ENCODE measurements around the gene DUSP5. TPM values are rescaled to one million over a fixed set of nuclear protein-coding genes. Genes with fewer than 3 reads are reported as not detected.

DUSP5 gene
- total and polyA plus RNA-seq, 7 donors, result 3.6 to 42.1 (median 12.0) TPM

DNA sequence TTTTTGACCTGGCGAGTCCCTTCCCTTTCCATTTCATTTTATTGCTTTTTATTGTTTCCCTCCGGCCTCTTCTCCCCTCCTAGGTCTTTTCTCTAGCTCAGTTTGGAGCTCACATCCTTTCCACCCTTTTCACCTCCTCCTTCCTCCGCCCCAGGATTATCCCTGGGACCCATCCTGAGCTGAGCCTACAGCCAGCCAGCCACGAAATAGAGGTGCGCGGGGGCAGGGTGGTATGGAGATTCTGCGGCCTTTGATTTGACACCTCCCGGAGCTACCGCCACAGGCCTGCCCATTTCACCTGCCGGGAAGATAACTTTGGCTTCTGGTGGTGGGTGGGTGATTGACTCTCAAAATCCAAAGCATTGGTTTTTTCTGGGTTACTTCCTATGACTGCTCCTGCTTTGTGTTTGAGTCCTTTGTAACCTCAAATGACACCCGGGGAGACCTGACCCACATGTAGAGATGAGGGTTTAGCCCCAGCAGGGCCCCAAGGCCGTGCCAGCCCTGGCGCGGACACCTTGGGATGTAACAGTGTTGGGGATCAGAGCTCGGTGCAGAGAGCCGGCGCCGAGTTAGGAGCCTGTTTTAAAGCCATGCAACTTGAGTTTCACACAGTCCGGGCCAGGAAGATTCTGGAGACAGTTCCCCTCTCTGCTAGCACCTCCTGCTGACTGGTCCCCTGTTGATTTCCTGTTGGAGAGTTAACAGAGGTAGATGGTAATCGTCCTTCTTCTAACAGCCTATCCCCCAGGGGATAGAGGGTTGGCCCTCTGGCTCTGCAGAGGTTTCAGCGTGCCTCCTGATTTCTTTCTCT, 1.5 kb downstream of the DUSP5 start:
- intact Hi-C loops (cut with DNase I), result loop anchor here (5.0 to 10.0 kb wide), 2 partner anchors 272 to 416 kb away; partner anchors contain the start of genes BBIP1 and SHOC2
- Histone ChIP-seq H3K9me3 (no peaks in the 10 kb centered on the region), H3K4me3 (peak overlapping the region; percentile 36 to 83 (median 72)), H3K27me3 (no peaks in the 10 kb centered on the region), H3K27ac (peak overlapping the region; percentile 96 to 98 (median 97)), H3K4me1 (peaks cover 0 to 86% (median 74%) of the 10 kb centered on the region in 4 donors), H3K36me3 (no peaks in the 10 kb centered on the region)
- no peak for DNase-seq
- peak in 2 of 4 donors; percentile 42 to 60 for TF ChIP-seq POLR2AphosphoS5 (IDR thresholded peaks at IDR 0.05)
- TF ChIP-seq, protein P1, sequence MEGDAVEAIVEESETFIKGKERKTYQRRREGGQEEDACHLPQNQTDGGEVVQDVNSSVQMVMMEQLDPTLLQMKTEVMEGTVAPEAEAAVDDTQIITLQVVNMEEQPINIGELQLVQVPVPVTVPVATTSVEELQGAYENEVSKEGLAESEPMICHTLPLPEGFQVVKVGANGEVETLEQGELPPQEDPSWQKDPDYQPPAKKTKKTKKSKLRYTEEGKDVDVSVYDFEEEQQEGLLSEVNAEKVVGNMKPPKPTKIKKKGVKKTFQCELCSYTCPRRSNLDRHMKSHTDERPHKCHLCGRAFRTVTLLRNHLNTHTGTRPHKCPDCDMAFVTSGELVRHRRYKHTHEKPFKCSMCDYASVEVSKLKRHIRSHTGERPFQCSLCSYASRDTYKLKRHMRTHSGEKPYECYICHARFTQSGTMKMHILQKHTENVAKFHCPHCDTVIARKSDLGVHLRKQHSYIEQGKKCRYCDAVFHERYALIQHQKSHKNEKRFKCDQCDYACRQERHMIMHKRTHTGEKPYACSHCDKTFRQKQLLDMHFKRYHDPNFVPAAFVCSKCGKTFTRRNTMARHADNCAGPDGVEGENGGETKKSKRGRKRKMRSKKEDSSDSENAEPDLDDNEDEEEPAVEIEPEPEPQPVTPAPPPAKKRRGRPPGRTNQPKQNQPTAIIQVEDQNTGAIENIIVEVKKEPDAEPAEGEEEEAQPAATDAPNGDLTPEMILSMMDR (IDR thresholded peaks at IDR 0.05), result no peak
- WGBS, 2 donors, result 26 to 52% methylated on average over 21 of the region's 21 CpGs

- WGBS, 2 donors, result 85 to 86% methylated on average over 9 of the region's 9 CpGs
- peaks cover 0 to 88% (median 82%) of the 10 kb centered on the region in 4 donors for H3K4me1 ChIP-seq
- H3K27me3 ChIP-seq, result no peaks in the 10 kb centered on the region
- TF ChIP-seq POLR2AphosphoS5 (IDR thresholded peaks at IDR 0.05) (no peak), EP300 (IDR thresholded peaks at IDR 0.05) (no peak)
- TF ChIP-seq, protein P1 (IDR thresholded peaks at IDR 0.05), result no peak
- peak overlapping the region; percentile 96 to 98 (median 97) for H3K27ac ChIP-seq
- DNase-seq, result no peak
- intact Hi-C loops (cut with DNase I), result loop anchor here (2.0 to 10.0 kb wide), 5 partner anchors 47 to 578 kb away; partner anchors contain the start of genes BBIP1, SHOC2 and XPNPEP1
- peak overlapping the region in 3 of 4 donors; percentile 64 to 83 (median 79) for H3K4me3 ChIP-seq
- H3K36me3 ChIP-seq, result no peaks in the 10 kb centered on the region
- no peaks in the 10 kb centered on the region for H3K9me3 ChIP-seq
Observed at GRCh38 chr10:110499796-110500514, 2.2 kb downstream of the DUSP5 start.

DNA sequence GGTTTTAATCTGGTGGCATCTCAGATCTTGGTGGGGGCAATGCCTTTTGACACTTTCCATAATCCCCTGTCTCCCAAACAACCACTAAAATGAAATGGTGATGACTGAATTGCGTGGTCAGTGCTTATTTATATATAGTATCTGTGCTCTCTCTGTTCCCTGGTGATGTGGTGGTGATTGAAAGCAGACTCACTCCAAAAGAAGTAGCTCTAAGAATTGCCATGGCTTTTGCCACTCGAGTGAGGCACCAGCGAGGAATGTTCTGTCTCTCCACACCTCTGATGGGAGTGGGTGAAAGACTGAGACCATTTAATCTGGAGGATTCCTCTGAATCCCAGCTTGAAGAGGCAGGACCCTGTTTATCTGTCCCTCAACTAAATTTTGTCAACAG, 2.8 kb downstream of the DUSP5 start:
- WGBS, 2 donors, result 65 to 73% methylated on average over 3 of the region's 3 CpGs
- intact Hi-C loops (cut with DNase I), result loop anchor here (2.0 to 5.0 kb wide), 3 partner anchors 47 to 578 kb away; partner anchors contain the start of gene XPNPEP1
- H3K27ac ChIP-seq, result peak overlapping the region; percentile 73 to 98 (median 97)
- H3K9me3 ChIP-seq, result no peaks in the 10 kb centered on the region
- H3K36me3 ChIP-seq, result no peaks in the 10 kb centered on the region
- H3K27me3 ChIP-seq, result no peaks in the 10 kb centered on the region
- H3K4me3 ChIP-seq, result no peak overlapping the region
- DNase-seq, result no peak
- TF ChIP-seq EP300 (IDR thresholded peaks at IDR 0.05) (peak in 2 of 4 donors; percentile 82 to 84), POLR2AphosphoS5 (IDR thresholded peaks at IDR 0.05) (peak; percentile 59 to 83 (median 78)), POLR2A (IDR thresholded peaks at IDR 0.05) (no peak)
- TF ChIP-seq, protein P1 (IDR thresholded peaks at IDR 0.05), result no peak
- peaks cover 0 to 90% (median 85%) of the 10 kb centered on the region in 4 donors for H3K4me1 ChIP-seq

- 15 to 41% methylated on average over 9 of the region's 9 CpGs for WGBS, 2 donors
- TF ChIP-seq POLR2AphosphoS5 (IDR thresholded peaks at IDR 0.05) (peak; percentile 62 to 90 (median 66)), EP300 (IDR thresholded peaks at IDR 0.05) (peak in 2 of 4 donors; percentile 48 to 72), POLR2A (IDR thresholded peaks at IDR 0.05) (no peak)
- TF ChIP-seq, protein P1 (IDR thresholded peaks at IDR 0.05), result no peak
- Histone ChIP-seq H3K36me3 (no peaks in the 10 kb centered on the region), H3K27ac (peak overlapping the region; percentile 73 to 98 (median 97)), H3K4me3 (no peak overlapping the region), H3K9me3 (no peaks in the 10 kb centered on the region), H3K4me1 (peaks cover 0 to 84% (median 77%) of the 10 kb centered on the region in 4 donors), H3K27me3 (no peaks in the 10 kb centered on the region)
- intact Hi-C loops (cut with DNase I), result loop anchor here (2.0 to 5.0 kb wide), 3 partner anchors 46 to 579 kb away; partner anchors contain the start of gene XPNPEP1
- peak; percentile 96 for DNase-seq
Observed at GRCh38 chr10:110501142-110501937, 3.6 kb downstream of the DUSP5 start.

All from sigmoid colon (tissue), 7 donors.